ENCODE measurements around the gene GJC1.

DNA sequence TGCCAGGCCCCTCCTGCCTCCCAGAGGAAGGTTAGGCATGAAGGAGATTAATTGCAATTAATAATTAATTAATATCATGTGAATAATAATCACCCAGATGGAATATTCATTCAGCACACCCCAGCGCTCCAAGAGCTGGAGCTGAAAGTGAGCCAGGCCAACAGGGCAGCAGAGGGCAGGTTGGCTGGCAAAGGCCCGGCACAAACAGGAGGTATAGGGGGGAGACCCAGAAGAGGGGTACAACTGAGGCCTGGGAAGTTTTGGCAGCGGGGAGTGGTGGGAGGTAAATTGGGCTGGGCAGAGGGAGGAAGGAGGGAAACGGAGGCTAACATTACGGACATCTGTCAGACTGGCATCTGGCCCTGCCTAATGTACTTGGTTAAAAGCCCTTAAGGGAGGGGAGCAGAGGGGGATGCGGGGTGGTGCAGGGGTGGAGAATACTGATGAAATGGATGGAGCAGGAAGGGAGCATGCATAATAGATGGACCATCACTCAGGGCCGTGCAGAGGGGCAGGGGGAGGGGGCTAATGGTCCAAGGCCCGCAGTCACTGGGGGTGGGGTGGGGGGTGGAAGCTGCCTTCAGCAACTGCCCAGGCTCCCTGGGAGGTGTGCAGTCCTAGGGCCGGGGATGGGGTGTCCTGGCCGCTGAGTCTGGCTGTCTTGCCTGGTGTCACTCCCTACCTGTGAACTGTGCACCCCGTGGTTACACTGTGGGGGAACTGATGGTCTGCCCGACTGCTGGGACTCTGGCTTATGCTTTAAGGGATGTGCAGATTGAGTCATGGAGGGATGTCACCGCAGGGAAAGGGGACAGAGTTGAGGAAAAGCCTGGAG, 69.4 kb downstream of the GJC1 start:
- TF ChIP-seq POLR2A (IDR thresholded peaks at IDR 0.05) = no peak
- TF ChIP-seq, protein P1, sequence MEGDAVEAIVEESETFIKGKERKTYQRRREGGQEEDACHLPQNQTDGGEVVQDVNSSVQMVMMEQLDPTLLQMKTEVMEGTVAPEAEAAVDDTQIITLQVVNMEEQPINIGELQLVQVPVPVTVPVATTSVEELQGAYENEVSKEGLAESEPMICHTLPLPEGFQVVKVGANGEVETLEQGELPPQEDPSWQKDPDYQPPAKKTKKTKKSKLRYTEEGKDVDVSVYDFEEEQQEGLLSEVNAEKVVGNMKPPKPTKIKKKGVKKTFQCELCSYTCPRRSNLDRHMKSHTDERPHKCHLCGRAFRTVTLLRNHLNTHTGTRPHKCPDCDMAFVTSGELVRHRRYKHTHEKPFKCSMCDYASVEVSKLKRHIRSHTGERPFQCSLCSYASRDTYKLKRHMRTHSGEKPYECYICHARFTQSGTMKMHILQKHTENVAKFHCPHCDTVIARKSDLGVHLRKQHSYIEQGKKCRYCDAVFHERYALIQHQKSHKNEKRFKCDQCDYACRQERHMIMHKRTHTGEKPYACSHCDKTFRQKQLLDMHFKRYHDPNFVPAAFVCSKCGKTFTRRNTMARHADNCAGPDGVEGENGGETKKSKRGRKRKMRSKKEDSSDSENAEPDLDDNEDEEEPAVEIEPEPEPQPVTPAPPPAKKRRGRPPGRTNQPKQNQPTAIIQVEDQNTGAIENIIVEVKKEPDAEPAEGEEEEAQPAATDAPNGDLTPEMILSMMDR (IDR thresholded peaks at IDR 0.05) = no peak
